HG03571 (cell line): ENCODE data around the gene ANTXR1.

Source experiments
- ATAC-seq: cut with Tn5 transposase; IDR thresholded peaks from one replicate; pipeline ENCODE4 v1.9.1; 2021; ENCODE audit not compliant: unreplicated experiment

Gene ANTXR1

GRCh38 chr2:69131452-69131851 lies 118.5 kb downstream of the ANTXR1 start:
- ATAC-seq: no peak

GRCh38 chr2:69131983-69132675 lies 119.2 kb downstream of the ANTXR1 start:
- ATAC-seq: no peak

GRCh38 chr2:69132960-69133590 lies 120.1 kb downstream of the ANTXR1 start:
- no peak for ATAC-seq

GRCh38 chr2:69133898-69134297 lies 120.9 kb downstream of the ANTXR1 start:
- no peak for ATAC-seq

- no peak for ATAC-seq
Observed at GRCh38 chr2:69134306-69134945, 121.4 kb downstream of the ANTXR1 start.

- ATAC-seq: no peak
Observed at GRCh38 chr2:69138247-69138772, 125.3 kb downstream of the ANTXR1 start.

GRCh38 chr2:69138793-69139459 lies 125.9 kb downstream of the ANTXR1 start:
- no peak for ATAC-seq

- ATAC-seq: no peak
Observed at GRCh38 chr2:69139778-69140670, 127.0 kb downstream of the ANTXR1 start.

GRCh38 chr2:69141061-69141460 lies 128.1 kb downstream of the ANTXR1 start:
- ATAC-seq: no peak

- no peak for ATAC-seq
Observed at GRCh38 chr2:69143748-69144360, 130.9 kb downstream of the ANTXR1 start.

- ATAC-seq: no peak
Observed at GRCh38 chr2:69145204-69145603, 132.2 kb downstream of the ANTXR1 start.

GRCh38 chr2:69147841-69148533 lies 135.0 kb downstream of the ANTXR1 start:
- ATAC-seq: no peak

- ATAC-seq: no peak
Observed at GRCh38 chr2:69149631-69150215, 136.7 kb downstream of the ANTXR1 start.

- no peak for ATAC-seq
Observed at GRCh38 chr2:69151931-69152330, 139.0 kb downstream of the ANTXR1 start.

GRCh38 chr2:69152847-69153583 lies 140.0 kb downstream of the ANTXR1 start:
- ATAC-seq: no peak

- ATAC-seq: no peak
Observed at GRCh38 chr2:69154106-69154505, 141.1 kb downstream of the ANTXR1 start.

GRCh38 chr2:69156624-69157023 lies 143.6 kb downstream of the ANTXR1 start:
- ATAC-seq: no peak

- no peak for ATAC-seq
Observed at GRCh38 chr2:69157441-69157840, 144.5 kb downstream of the ANTXR1 start.
